Mesendoderm (in vitro differentiated cells): ENCODE data around the gene AARS1.
"Not testable (repeated sequence)": the region's sequence is repeated elsewhere in the genome, so short reads cannot be mapped to it uniquely, and the experiment has no call there.

Source experiments
- DNase-seq: peaks from one replicate; pipeline ENCODE4 v3.0.0; 2013
- H2AK5ac ChIP-seq: 2 replicates; pipeline ENCODE4 v1.6.1; 2013; ENCODE audit warnings: low read length, inconsistent platforms
- H2BK120ac ChIP-seq: 2 replicates; pipeline ENCODE4 v1.6.1; 2013; ENCODE audit warnings: low read depth, mild to moderate bottlenecking, low read length, moderate library complexity, mixed read lengths
- H2BK15ac ChIP-seq: replicated peaks from 2 replicates; pipeline ENCODE4 v1.6.1; 2013; ENCODE audit warnings: low read depth, mild to moderate bottlenecking, moderate library complexity
- H2BK5ac ChIP-seq: 2 replicates; pipeline ENCODE4 v1.6.1; 2013; ENCODE audit warnings: low read length, inconsistent platforms
- H3K18ac ChIP-seq: 2 replicates; pipeline ENCODE4 v1.6.1; 2013; ENCODE audit warnings: mild to moderate bottlenecking, low read length, mixed read lengths
- H3K23ac ChIP-seq: one replicate; pipeline ENCODE4 v1.6.1; 2013; ENCODE audit warnings: low read length
- H3K27ac ChIP-seq: 2 replicates; pipeline ENCODE4 v1.5.1; 2013; ENCODE audit warnings: low read depth, mild to moderate bottlenecking, inconsistent platforms, low read length, moderate library complexity
- H3K27me3 ChIP-seq: 2 replicates; pipeline ENCODE4 v1.6.1; 2013; ENCODE audit warnings: low read length, control low read depth, mild to moderate bottlenecking, inconsistent platforms; ENCODE audit not compliant: insufficient read depth, poor library complexity
- H3K36me3 ChIP-seq: 2 replicates; pipeline ENCODE4 v1.6.1; 2013; ENCODE audit warnings: low read length, inconsistent platforms; ENCODE audit not compliant: control insufficient read depth, insufficient read depth
- H3K4ac ChIP-seq: one replicate; pipeline ENCODE4 v1.6.1; 2013; ENCODE audit warnings: low read depth, mild to moderate bottlenecking, low read length, moderate library complexity
- H3K4me1 ChIP-seq: 2 replicates; pipeline ENCODE4 v1.6.1; 2013; ENCODE audit warnings: low read depth, low read length, inconsistent platforms; ENCODE audit not compliant: control insufficient read depth
- H3K4me2 ChIP-seq: 2 replicates; pipeline ENCODE4 v1.6.1; 2013; ENCODE audit warnings: low read length
- H3K4me3 ChIP-seq: 2 replicates; pipeline ENCODE4 v1.5.1; 2013; ENCODE audit warnings: mild to moderate bottlenecking, low read length
- H3K56ac ChIP-seq: one replicate; pipeline ENCODE4 v1.6.1; 2013; ENCODE audit warnings: low read length
- H3K79me1 ChIP-seq: 2 replicates; pipeline ENCODE4 v1.6.1; 2013; ENCODE audit warnings: low read length, inconsistent platforms
- H3K79me2 ChIP-seq: 2 replicates; pipeline ENCODE4 v1.6.1; 2013; ENCODE audit warnings: mild to moderate bottlenecking, low read length; ENCODE audit not compliant: control insufficient read depth, insufficient read depth
- H3K9ac ChIP-seq: 2 replicates; pipeline ENCODE4 v1.6.1; 2013; ENCODE audit warnings: low read length, inconsistent platforms
- H4K5ac ChIP-seq: one replicate; pipeline ENCODE4 v1.6.1; 2013; ENCODE audit warnings: low read length
- H4K8ac ChIP-seq: one replicate; pipeline ENCODE4 v1.6.1; 2013; ENCODE audit warnings: low read depth, mild to moderate bottlenecking, control low read depth, low read length, moderate library complexity
- WGBS: extraction: QIAGEN DNeasy Blood & Tissue Kit; methylation state at CpG from one replicate; pipeline ENCODE4 v1.1.7; 2013; ENCODE audit warnings: low lambda C conversion rate, missing lambda C conversion rate; ENCODE audit not compliant: insufficient coverage; ENCODE audit errors: extremely low coverage; 5-methylcytosine and 5-hydroxymethylcytosine counted together

Gene AARS1

GRCh38 chr16:70267922-70268321 lies 21.4 kb downstream of the AARS1 start:
- not testable (repeated sequence) for H2AK5ac ChIP-seq, DNase-seq

GRCh38 chr16:70267516-70267915 lies 21.8 kb downstream of the AARS1 start:
- no CpG with 5 or more reads among the region's 6 CpGs for WGBS
- Histone ChIP-seq H3K27me3 (no peaks in the 10 kb centered on the region), H3K23ac (no peak overlapping the region), H3K4me3 (no peak overlapping the region), H2BK15ac (no peak overlapping the region), H2AK5ac (no peak overlapping the region), H3K36me3 (peaks cover 32% of the 10 kb centered on the region), H3K27ac (no peak overlapping the region), H4K5ac (no peak overlapping the region), H4K8ac (no peak overlapping the region), H3K18ac (no peak overlapping the region), H3K79me1 (peaks cover 2% of the 10 kb centered on the region), H3K9ac (no peak overlapping the region), H2BK5ac (no peak overlapping the region), H3K4me1 (no peaks in the 10 kb centered on the region), H3K79me2 (no peaks in the 10 kb centered on the region), H2BK120ac (no peak overlapping the region), H3K4me2 (no peak overlapping the region), H3K4ac (no peak overlapping the region), H3K56ac (no peak overlapping the region)
- DNase-seq, result peak; percentile 79

More at GRCh38 chr16:70267922-70268321, 21.4 kb downstream of the AARS1 start:
- H3K36me3 ChIP-seq, result peaks cover 31% of the 10 kb centered on the region
- H3K27me3 ChIP-seq, H3K9ac ChIP-seq, H3K4me1 ChIP-seq, H3K79me2 ChIP-seq, H3K23ac ChIP-seq, H3K4me2 ChIP-seq, H4K8ac ChIP-seq, H3K56ac ChIP-seq, H2BK5ac ChIP-seq, H3K18ac ChIP-seq, H3K79me1 ChIP-seq, H3K4ac ChIP-seq, H2BK120ac ChIP-seq, H3K4me3 ChIP-seq, H4K5ac ChIP-seq, H2BK15ac ChIP-seq, H3K27ac ChIP-seq: not testable (repeated sequence)
- WGBS, result no CpG with 5 or more reads among the region's 10 CpGs

GRCh38 chr16:70259903-70260302 lies 29.4 kb downstream of the AARS1 start:
- not testable (repeated sequence) for H3K4ac ChIP-seq, H3K56ac ChIP-seq, H3K23ac ChIP-seq, H3K18ac ChIP-seq, H4K8ac ChIP-seq, H3K27me3 ChIP-seq, H2BK15ac ChIP-seq, H3K79me1 ChIP-seq, H2BK5ac ChIP-seq, H4K5ac ChIP-seq, H2AK5ac ChIP-seq, H2BK120ac ChIP-seq, H3K79me2 ChIP-seq, H3K9ac ChIP-seq, H3K4me2 ChIP-seq, H3K4me3 ChIP-seq, H3K27ac ChIP-seq, H3K4me1 ChIP-seq, DNase-seq
- H3K36me3 ChIP-seq, result peaks cover 39% of the 10 kb centered on the region
- no CpG with 5 or more reads among the region's 6 CpGs for WGBS

GRCh38 chr16:70258946-70259345 lies 30.4 kb downstream of the AARS1 start:
- Histone ChIP-seq H3K79me2 (no peaks in the 10 kb centered on the region), H2BK120ac (no peak overlapping the region), H3K4me3 (no peak overlapping the region), H3K4me1 (no peaks in the 10 kb centered on the region), H3K27ac (no peak overlapping the region), H3K27me3 (no peaks in the 10 kb centered on the region), H3K79me1 (peaks cover 3% of the 10 kb centered on the region), H3K18ac (no peak overlapping the region), H3K4me2 (no peak overlapping the region), H2AK5ac (no peak overlapping the region), H3K23ac (no peak overlapping the region), H2BK5ac (no peak overlapping the region), H3K9ac (no peak overlapping the region), H2BK15ac (no peak overlapping the region), H4K8ac (no peak overlapping the region), H3K4ac (no peak overlapping the region), H4K5ac (no peak overlapping the region), H3K36me3 (peaks cover 43% of the 10 kb centered on the region), H3K56ac (no peak overlapping the region)
- no CpG with 5 or more reads among the region's 10 CpGs for WGBS
- DNase-seq, result no peak

GRCh38 chr16:70258065-70258464 lies 31.2 kb downstream of the AARS1 start:
- no peaks in the 10 kb centered on the region for H3K27me3 ChIP-seq
- DNase-seq, result no peak
- H3K27ac ChIP-seq, result no peak overlapping the region
- no peak overlapping the region for H2BK120ac ChIP-seq
- H2BK5ac ChIP-seq, result no peak overlapping the region
- H3K18ac ChIP-seq, result no peak overlapping the region
- no peak overlapping the region for H3K4me3 ChIP-seq
- no peak overlapping the region for H2AK5ac ChIP-seq
- no peak overlapping the region for H3K56ac ChIP-seq
- H4K8ac ChIP-seq, result no peak overlapping the region
- H3K4me2 ChIP-seq, result no peak overlapping the region
- H3K9ac ChIP-seq, result no peak overlapping the region
- no peak overlapping the region for H2BK15ac ChIP-seq
- no peak overlapping the region for H4K5ac ChIP-seq
- H3K79me1 ChIP-seq, result peaks cover 3% of the 10 kb centered on the region
- H3K4me1 ChIP-seq, result no peaks in the 10 kb centered on the region
- H3K23ac ChIP-seq, result no peak overlapping the region
- H3K36me3 ChIP-seq, result peaks cover 49% of the 10 kb centered on the region
- H3K79me2 ChIP-seq, result no peaks in the 10 kb centered on the region
- H3K4ac ChIP-seq, result no peak overlapping the region
- WGBS, result no CpG with 5 or more reads among the region's 14 CpGs

GRCh38 chr16:70257391-70257790 lies 31.9 kb downstream of the AARS1 start:
- no peak overlapping the region for H3K4me2 ChIP-seq
- no peak overlapping the region for H4K8ac ChIP-seq
- no CpG with 5 or more reads among the region's 4 CpGs for WGBS
- H2BK15ac ChIP-seq, result no peak overlapping the region
- no peaks in the 10 kb centered on the region for H3K27me3 ChIP-seq
- H3K18ac ChIP-seq, result no peak overlapping the region
- no peak overlapping the region for H3K23ac ChIP-seq
- no peak overlapping the region for H3K27ac ChIP-seq
- no peak overlapping the region for H3K9ac ChIP-seq
- no peak overlapping the region for H2BK120ac ChIP-seq
- H4K5ac ChIP-seq, result no peak overlapping the region
- no peak overlapping the region for H2AK5ac ChIP-seq
- no peak overlapping the region for H3K4ac ChIP-seq
- DNase-seq, result peak; percentile 83
- H3K56ac ChIP-seq, result no peak overlapping the region
- no peaks in the 10 kb centered on the region for H3K79me2 ChIP-seq
- H3K4me1 ChIP-seq, result no peaks in the 10 kb centered on the region
- H3K36me3 ChIP-seq, result peaks cover 50% of the 10 kb centered on the region
- H3K4me3 ChIP-seq, result no peak overlapping the region
- H3K79me1 ChIP-seq, result peaks cover 3% of the 10 kb centered on the region
- H2BK5ac ChIP-seq, result no peak overlapping the region
